ENCODE results near the gene MOV10L1.
A peak's percentile ranks its signal among the peaks of the same experiment; 100 is the strongest.
"Not testable (repeated sequence)": the region's sequence is repeated elsewhere in the genome, so short reads cannot be mapped to it uniquely, and the experiment has no call there.

Gene MOV10L1

GRCh38 chr22:50081426-50082196, 8.2 kb upstream of the MOV10L1 start:
- no peak for DNase-seq

- no peak for DNase-seq
Observed at GRCh38 chr22:50082197-50082715, 7.5 kb upstream of the MOV10L1 start.

- DNase-seq, result no peak
Observed at GRCh38 chr22:50082961-50083461, 6.8 kb upstream of the MOV10L1 start.

- no peak for DNase-seq
Observed at GRCh38 chr22:50083462-50084079, 6.2 kb upstream of the MOV10L1 start.

GRCh38 chr22:50084080-50084477, 5.7 kb upstream of the MOV10L1 start:
- DNase-seq, result no peak

- DNase-seq, result no peak
Observed at GRCh38 chr22:50084614-50085021, 5.2 kb upstream of the MOV10L1 start.

- no peak for DNase-seq
Observed at GRCh38 chr22:50085211-50085972, 4.4 kb upstream of the MOV10L1 start, which contains the start of gene MLC1. TSS of gene MLC1 (minus strand) at chr22:50085426. CDS start at chr22:50084902, 524 bp downstream.

GRCh38 chr22:50086526-50086925, 3.3 kb upstream of the MOV10L1 start:
- DNase-seq, result peak; percentile 8

- not testable (repeated sequence) for DNase-seq
Observed at GRCh38 chr22:50086975-50087374, 2.8 kb upstream of the MOV10L1 start.

GRCh38 chr22:50087646-50088045, 2.2 kb upstream of the MOV10L1 start:
- no peak for DNase-seq

GRCh38 chr22:50088096-50088495, 1.7 kb upstream of the MOV10L1 start:
- no peak for DNase-seq

GRCh38 chr22:50089231-50089630, 575 bp upstream of the MOV10L1 start:
- DNase-seq, result no peak

- no peak for DNase-seq
Observed at GRCh38 chr22:50090412-50090714, 557 bp downstream of the MOV10L1 start.

- DNase-seq, result no peak
Observed at GRCh38 chr22:50091092-50091768, 1.4 kb downstream of the MOV10L1 start.

- no peak for DNase-seq
Observed at GRCh38 chr22:50092342-50092741, 2.5 kb downstream of the MOV10L1 start.

GRCh38 chr22:50098052-50098451, 8.2 kb downstream of the MOV10L1 start:
- DNase-seq, result no peak

GRCh38 chr22:50101870-50102565, 12.2 kb downstream of the MOV10L1 start:
- DNase-seq, result no peak

- no peak for DNase-seq
Observed at GRCh38 chr22:50102946-50103345, 13.1 kb downstream of the MOV10L1 start.

- DNase-seq, result no peak
Observed at GRCh38 chr22:50104141-50104544, 14.3 kb downstream of the MOV10L1 start.

GRCh38 chr22:50105208-50106100, 15.6 kb downstream of the MOV10L1 start:
- peak; percentile 59 for DNase-seq

- no peak for DNase-seq
Observed at GRCh38 chr22:50107529-50107928, 17.7 kb downstream of the MOV10L1 start.

Data from fibroblast of skin of right quadriceps (primary cell).